Mesendoderm (in vitro differentiated cells): ENCODE measurements around the gene RAG1.
A peak's percentile ranks its signal among the peaks of the same experiment; 100 is the strongest.

ENCODE experiments used
- DNase-seq: peaks from one replicate; pipeline ENCODE4 v3.0.0; 2013
- H2AK5ac ChIP-seq: 2 replicates; pipeline ENCODE4 v1.6.1; 2013; ENCODE audit warnings: low read length, inconsistent platforms
- H2BK120ac ChIP-seq: 2 replicates; pipeline ENCODE4 v1.6.1; 2013; ENCODE audit warnings: low read depth, mild to moderate bottlenecking, low read length, moderate library complexity, mixed read lengths
- H2BK15ac ChIP-seq: replicated peaks from 2 replicates; pipeline ENCODE4 v1.6.1; 2013; ENCODE audit warnings: low read depth, mild to moderate bottlenecking, moderate library complexity
- H2BK5ac ChIP-seq: 2 replicates; pipeline ENCODE4 v1.6.1; 2013; ENCODE audit warnings: low read length, inconsistent platforms
- H3K18ac ChIP-seq: 2 replicates; pipeline ENCODE4 v1.6.1; 2013; ENCODE audit warnings: mild to moderate bottlenecking, low read length, mixed read lengths
- H3K23ac ChIP-seq: one replicate; pipeline ENCODE4 v1.6.1; 2013; ENCODE audit warnings: low read length
- H3K27ac ChIP-seq: 2 replicates; pipeline ENCODE4 v1.5.1; 2013; ENCODE audit warnings: low read depth, mild to moderate bottlenecking, inconsistent platforms, low read length, moderate library complexity
- H3K27me3 ChIP-seq: 2 replicates; pipeline ENCODE4 v1.6.1; 2013; ENCODE audit warnings: low read length, control low read depth, mild to moderate bottlenecking, inconsistent platforms; ENCODE audit not compliant: insufficient read depth, poor library complexity
- H3K36me3 ChIP-seq: 2 replicates; pipeline ENCODE4 v1.6.1; 2013; ENCODE audit warnings: low read length, inconsistent platforms; ENCODE audit not compliant: control insufficient read depth, insufficient read depth
- H3K4ac ChIP-seq: one replicate; pipeline ENCODE4 v1.6.1; 2013; ENCODE audit warnings: low read depth, mild to moderate bottlenecking, low read length, moderate library complexity
- H3K4me1 ChIP-seq: 2 replicates; pipeline ENCODE4 v1.6.1; 2013; ENCODE audit warnings: low read depth, low read length, inconsistent platforms; ENCODE audit not compliant: control insufficient read depth
- H3K4me2 ChIP-seq: 2 replicates; pipeline ENCODE4 v1.6.1; 2013; ENCODE audit warnings: low read length
- H3K4me3 ChIP-seq: 2 replicates; pipeline ENCODE4 v1.5.1; 2013; ENCODE audit warnings: mild to moderate bottlenecking, low read length
- H3K56ac ChIP-seq: one replicate; pipeline ENCODE4 v1.6.1; 2013; ENCODE audit warnings: low read length
- H3K79me1 ChIP-seq: 2 replicates; pipeline ENCODE4 v1.6.1; 2013; ENCODE audit warnings: low read length, inconsistent platforms
- H3K79me2 ChIP-seq: 2 replicates; pipeline ENCODE4 v1.6.1; 2013; ENCODE audit warnings: mild to moderate bottlenecking, low read length; ENCODE audit not compliant: control insufficient read depth, insufficient read depth
- H3K9ac ChIP-seq: 2 replicates; pipeline ENCODE4 v1.6.1; 2013; ENCODE audit warnings: low read length, inconsistent platforms
- H4K5ac ChIP-seq: one replicate; pipeline ENCODE4 v1.6.1; 2013; ENCODE audit warnings: low read length
- H4K8ac ChIP-seq: one replicate; pipeline ENCODE4 v1.6.1; 2013; ENCODE audit warnings: low read depth, mild to moderate bottlenecking, control low read depth, low read length, moderate library complexity
- WGBS: extraction: QIAGEN DNeasy Blood & Tissue Kit; methylation state at CpG from one replicate; pipeline ENCODE4 v1.1.7; 2013; ENCODE audit warnings: low lambda C conversion rate, missing lambda C conversion rate; ENCODE audit not compliant: insufficient coverage; ENCODE audit errors: extremely low coverage; 5-methylcytosine and 5-hydroxymethylcytosine counted together

Gene RAG1

GRCh38 chr11:36591433-36591832 is 23.6 kb downstream of the RAG1 start:
- Histone ChIP-seq H3K56ac (no peak overlapping the region), H3K4me2 (no peak overlapping the region), H3K18ac (no peak overlapping the region), H3K4ac (no peak overlapping the region), H2AK5ac (no peak overlapping the region), H3K4me3 (no peak overlapping the region), H4K5ac (no peak overlapping the region), H3K4me1 (no peaks in the 10 kb centered on the region), H2BK15ac (no peak overlapping the region), H3K23ac (no peak overlapping the region), H3K79me2 (no peaks in the 10 kb centered on the region), H3K36me3 (no peaks in the 10 kb centered on the region), H2BK120ac (no peak overlapping the region), H2BK5ac (no peak overlapping the region), H3K27me3 (no peaks in the 10 kb centered on the region), H4K8ac (no peak overlapping the region), H3K79me1 (no peaks in the 10 kb centered on the region), H3K27ac (no peak overlapping the region), H3K9ac (no peak overlapping the region)
- no peak for DNase-seq
- no CpG with 5 or more reads among the region's 1 CpG for WGBS

GRCh38 chr11:36594316-36594989 is 26.6 kb downstream of the RAG1 start, which contains the start of gene IFTAP:
IFTAP (plus strand) TSS chr11:36594502; CDS start chr11:36610104, 15,602 bp downstream.
- Histone ChIP-seq H2BK5ac (no peak within 1 kb of the TSS), H3K18ac (no peak within 1 kb of the TSS), H4K8ac (peak within 1 kb of the TSS; percentile 79), H3K23ac (no peak within 1 kb of the TSS), H4K5ac (peak within 1 kb of the TSS; percentile 93), H3K4me1 (no peaks in the 10 kb centered on the region), H3K9ac (peak within 1 kb of the TSS; percentile 77), H2BK15ac (no peak within 1 kb of the TSS), H3K27ac (no peak within 1 kb of the TSS), H3K56ac (peak within 1 kb of the TSS; percentile 89), H2AK5ac (no peak within 1 kb of the TSS), H3K27me3 (no peaks in the 10 kb centered on the region), H2BK120ac (no peak within 1 kb of the TSS), H3K36me3 (no peaks in the 10 kb centered on the region), H3K4me2 (peak within 1 kb of the TSS; percentile 86), H3K4me3 (peak within 1 kb of the TSS; percentile 93), H3K79me1 (no peaks in the 10 kb centered on the region), H3K79me2 (no peaks in the 10 kb centered on the region), H3K4ac (no peak within 1 kb of the TSS)
- peak; percentile 98 for DNase-seq
- WGBS, result no CpG with 5 or more reads among the region's 29 CpGs

DNA sequence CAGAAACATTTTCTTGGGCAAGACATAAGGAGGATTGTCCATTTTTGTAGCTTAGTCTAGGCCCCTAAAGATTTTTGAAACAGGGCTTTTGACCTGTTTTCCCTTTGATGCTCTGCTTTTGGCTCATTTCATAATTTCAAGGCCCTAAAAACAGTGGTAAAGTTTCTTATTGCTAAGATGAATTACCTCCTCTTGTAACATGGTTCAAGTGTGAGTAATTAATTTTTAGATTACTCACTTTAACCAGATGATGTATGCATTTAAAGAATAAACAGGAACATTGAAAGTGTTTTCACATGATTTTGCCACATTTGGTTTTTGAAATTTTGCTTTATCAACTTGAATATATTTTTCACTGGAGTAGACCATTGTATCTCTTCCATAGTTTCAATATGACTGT is 29.1 kb downstream of the RAG1 start:
- H3K27ac ChIP-seq, result no peak overlapping the region
- H3K9ac ChIP-seq, result no peak overlapping the region
- H2AK5ac ChIP-seq, result no peak overlapping the region
- H4K5ac ChIP-seq, result no peak overlapping the region
- H3K4ac ChIP-seq, result no peak overlapping the region
- H3K79me2 ChIP-seq, result no peaks in the 10 kb centered on the region
- H2BK5ac ChIP-seq, result no peak overlapping the region
- no peaks in the 10 kb centered on the region for H3K4me1 ChIP-seq
- H3K4me3 ChIP-seq, result no peak overlapping the region
- no peaks in the 10 kb centered on the region for H3K27me3 ChIP-seq
- H3K4me2 ChIP-seq, result no peak overlapping the region
- H3K79me1 ChIP-seq, result no peaks in the 10 kb centered on the region
- no peak overlapping the region for H2BK120ac ChIP-seq
- no peak for DNase-seq
- H2BK15ac ChIP-seq, result no peak overlapping the region
- no peak overlapping the region for H4K8ac ChIP-seq
- no peak overlapping the region for H3K18ac ChIP-seq
- no peak overlapping the region for H3K23ac ChIP-seq
- no peaks in the 10 kb centered on the region for H3K36me3 ChIP-seq
- H3K56ac ChIP-seq, result no peak overlapping the region

DNA sequence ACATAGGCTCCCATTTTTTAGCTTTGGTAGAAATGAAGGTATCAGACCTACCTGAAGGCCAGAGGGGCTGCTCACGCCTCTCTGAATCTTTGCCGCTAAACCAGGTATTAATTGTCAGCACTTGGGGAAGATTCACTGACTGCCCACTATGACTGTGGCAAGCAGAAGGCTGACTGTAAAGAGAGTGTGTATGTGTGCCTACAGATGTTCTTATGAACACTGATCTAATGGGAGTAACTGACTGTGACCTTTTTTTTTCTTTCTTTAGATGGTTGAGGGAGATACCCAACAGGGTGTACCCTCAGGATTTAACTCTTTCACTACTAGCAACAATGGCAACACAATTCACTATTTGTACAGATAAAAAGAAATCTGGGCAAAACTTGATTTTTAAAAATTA is 30.2 kb downstream of the RAG1 start, which contains the start of gene RAG2:
Gene RAG2 (minus strand): TSS at position 186 of the 400 bp plus-strand sequence. CDS start 4,068 bp downstream, outside the sequence.
- Histone ChIP-seq H3K79me2 (no peaks in the 10 kb centered on the region), H3K9ac (no peak within 1 kb of the TSS), H3K4me3 (no peak within 1 kb of the TSS), H2BK15ac (no peak within 1 kb of the TSS), H3K79me1 (no peaks in the 10 kb centered on the region), H2BK120ac (no peak within 1 kb of the TSS), H3K4me2 (no peak within 1 kb of the TSS), H3K27me3 (no peaks in the 10 kb centered on the region), H2AK5ac (no peak within 1 kb of the TSS), H3K36me3 (no peaks in the 10 kb centered on the region), H3K18ac (no peak within 1 kb of the TSS), H3K56ac (no peak within 1 kb of the TSS), H2BK5ac (no peak within 1 kb of the TSS), H3K23ac (no peak within 1 kb of the TSS), H3K27ac (no peak within 1 kb of the TSS), H4K8ac (no peak within 1 kb of the TSS), H3K4me1 (no peaks in the 10 kb centered on the region), H4K5ac (no peak within 1 kb of the TSS), H3K4ac (no peak within 1 kb of the TSS)
- no CpG with 5 or more reads among the region's 2 CpGs for WGBS
- no peak for DNase-seq

- WGBS, result no CpG with 5 or more reads among the region's 7 CpGs
- H3K36me3 ChIP-seq, result no peaks in the 10 kb centered on the region
These were observed 32.4 kb downstream of the RAG1 start for GRCh38 chr11:36600180-36600579.

GRCh38 chr11:36601155-36601554 is 33.3 kb downstream of the RAG1 start:
- H2BK15ac ChIP-seq, result no peak overlapping the region
- no peak overlapping the region for H4K8ac ChIP-seq
- no peaks in the 10 kb centered on the region for H3K4me1 ChIP-seq
- no peak overlapping the region for H3K4me3 ChIP-seq
- H3K36me3 ChIP-seq, result no peaks in the 10 kb centered on the region
- H3K56ac ChIP-seq, result no peak overlapping the region
- H2BK5ac ChIP-seq, result no peak overlapping the region
- no peak overlapping the region for H3K18ac ChIP-seq
- no peaks in the 10 kb centered on the region for H3K79me2 ChIP-seq
- H2AK5ac ChIP-seq, result no peak overlapping the region
- no peaks in the 10 kb centered on the region for H3K79me1 ChIP-seq
- no peak overlapping the region for H3K4me2 ChIP-seq
- 100% methylated on average over 1 of the region's 2 CpGs for WGBS
- H3K27me3 ChIP-seq, result no peaks in the 10 kb centered on the region
- DNase-seq, result no peak
- H3K4ac ChIP-seq, result no peak overlapping the region
- H3K9ac ChIP-seq, result no peak overlapping the region
- no peak overlapping the region for H3K23ac ChIP-seq
- H3K27ac ChIP-seq, result no peak overlapping the region
- H4K5ac ChIP-seq, result no peak overlapping the region
- H2BK120ac ChIP-seq, result no peak overlapping the region

More at GRCh38 chr11:36600180-36600579, 32.4 kb downstream of the RAG1 start:
- Histone ChIP-seq H3K18ac (no peak overlapping the region), H3K27me3 (no peaks in the 10 kb centered on the region), H4K5ac (no peak overlapping the region), H2BK5ac (no peak overlapping the region), H3K56ac (no peak overlapping the region), H2BK15ac (no peak overlapping the region), H3K9ac (no peak overlapping the region), H3K4me2 (no peak overlapping the region), H4K8ac (no peak overlapping the region), H3K23ac (no peak overlapping the region), H2BK120ac (no peak overlapping the region), H3K4ac (no peak overlapping the region), H3K79me2 (no peaks in the 10 kb centered on the region), H3K79me1 (no peaks in the 10 kb centered on the region), H3K27ac (no peak overlapping the region), H3K4me3 (no peak overlapping the region), H3K4me1 (no peaks in the 10 kb centered on the region), H2AK5ac (no peak overlapping the region)
- peak; percentile 14 for DNase-seq
